H7 (cell line): ENCODE data around the gene TBCD. TPM values are rescaled to one million over a fixed set of nuclear protein-coding genes. Genes with fewer than 3 reads are reported as not detected.

Source experiments
- DNase-seq: peaks from one replicate; pipeline ENCODE4 v3.0.0; 2012
- H3K27me3 ChIP-seq: 2 replicates; pipeline ENCODE4 v1.6.0; 2011; ENCODE audit warnings: mild to moderate bottlenecking, low read length; ENCODE audit not compliant: control insufficient read depth, insufficient read depth
- H3K36me3 ChIP-seq: replicated peaks from 2 replicates; pipeline ENCODE4 v1.5.1; 2011; ENCODE audit warnings: low read length; ENCODE audit not compliant: control insufficient read depth, insufficient read depth
- H3K4me3 ChIP-seq: 2 replicates; pipeline ENCODE4 v1.5.1; 2011; ENCODE audit warnings: low read depth, mild to moderate bottlenecking, control low read depth, low read length, moderate library complexity; ENCODE audit not compliant: insufficient read depth
- total RNA-seq: library from RNA; depleted of rRNA; stranded (reverse); fragments of >200 nt; shearing (Covaris generic); gene quantifications from 2 replicates; pipeline ENCODE4 v1.2.3, GENCODE V29; 2014

The TBCD gene
- total RNA-seq, 1 experiment from 2014 or later: 74.1 TPM

DNA sequence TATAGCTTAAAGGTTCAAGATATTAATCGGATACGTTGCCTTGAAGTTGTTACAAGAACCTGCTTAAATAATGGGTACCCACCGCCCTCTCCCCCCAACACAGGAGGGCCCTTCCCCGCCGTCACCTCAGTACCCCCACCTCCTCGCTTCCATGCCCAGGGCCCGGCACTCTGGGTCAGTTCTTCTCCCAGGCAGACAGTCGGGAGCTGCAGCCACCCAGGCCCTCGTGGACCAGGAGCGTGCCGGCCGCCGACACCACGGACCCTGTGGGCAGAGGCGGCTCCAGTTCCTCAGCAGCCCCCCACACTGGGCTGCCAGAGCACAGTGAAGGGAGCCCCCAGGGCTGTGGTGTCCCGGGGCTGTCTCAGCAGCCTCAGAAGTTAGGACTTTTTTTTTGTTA lies 168.8 kb downstream of the TBCD start:
- Histone ChIP-seq H3K27me3 (no peaks in the 10 kb centered on the region), H3K36me3 (peaks cover 10% of the 10 kb centered on the region), H3K4me3 (no peak overlapping the region)
- no peak for DNase-seq

DNA sequence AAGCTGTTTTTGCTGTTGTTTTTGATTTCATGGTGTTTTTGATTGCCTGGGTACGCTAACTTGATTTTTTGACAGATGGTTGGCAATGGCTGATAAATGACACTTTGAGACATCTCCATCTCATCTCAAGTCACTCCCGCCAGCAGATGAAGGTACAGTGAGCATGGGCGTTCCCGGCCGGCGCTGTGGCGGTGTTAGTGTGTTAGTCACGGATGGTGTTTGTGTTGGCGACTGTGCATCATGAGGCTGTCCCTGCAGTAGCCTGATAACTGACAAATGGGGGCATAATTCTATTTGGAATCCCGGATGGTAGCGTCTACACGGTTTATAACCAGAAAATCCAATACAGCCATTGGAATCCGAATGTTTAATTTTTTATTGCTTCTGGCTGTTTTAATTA lies 169.6 kb downstream of the TBCD start:
- Histone ChIP-seq H3K4me3 (no peak overlapping the region), H3K36me3 (peaks cover 13% of the 10 kb centered on the region), H3K27me3 (no peaks in the 10 kb centered on the region)
- no peak for DNase-seq

DNA sequence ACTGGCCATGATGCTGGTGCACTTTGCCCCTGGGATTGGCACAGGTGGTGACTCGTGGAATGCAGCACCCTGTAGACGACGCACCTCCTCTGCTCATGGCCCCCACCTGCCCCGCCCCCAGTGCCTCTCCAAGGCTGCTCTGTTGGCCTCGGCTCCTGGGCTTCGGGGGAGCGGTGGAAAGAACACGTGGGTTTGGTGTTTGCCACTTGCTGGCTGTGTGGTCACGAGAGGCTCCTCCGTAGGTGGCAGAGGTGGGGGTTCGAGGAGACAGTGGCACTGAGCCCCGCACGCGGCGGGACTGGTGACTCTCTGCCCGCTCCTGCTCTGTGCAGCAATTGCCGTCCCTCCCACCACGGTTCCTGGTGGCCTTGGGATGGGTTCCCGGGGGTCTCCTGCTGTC lies 170.8 kb downstream of the TBCD start:
- no peak for DNase-seq
- peaks cover 22% of the 10 kb centered on the region for H3K36me3 ChIP-seq
- H3K27me3 ChIP-seq: no peaks in the 10 kb centered on the region
- H3K4me3 ChIP-seq: no peak overlapping the region

DNA sequence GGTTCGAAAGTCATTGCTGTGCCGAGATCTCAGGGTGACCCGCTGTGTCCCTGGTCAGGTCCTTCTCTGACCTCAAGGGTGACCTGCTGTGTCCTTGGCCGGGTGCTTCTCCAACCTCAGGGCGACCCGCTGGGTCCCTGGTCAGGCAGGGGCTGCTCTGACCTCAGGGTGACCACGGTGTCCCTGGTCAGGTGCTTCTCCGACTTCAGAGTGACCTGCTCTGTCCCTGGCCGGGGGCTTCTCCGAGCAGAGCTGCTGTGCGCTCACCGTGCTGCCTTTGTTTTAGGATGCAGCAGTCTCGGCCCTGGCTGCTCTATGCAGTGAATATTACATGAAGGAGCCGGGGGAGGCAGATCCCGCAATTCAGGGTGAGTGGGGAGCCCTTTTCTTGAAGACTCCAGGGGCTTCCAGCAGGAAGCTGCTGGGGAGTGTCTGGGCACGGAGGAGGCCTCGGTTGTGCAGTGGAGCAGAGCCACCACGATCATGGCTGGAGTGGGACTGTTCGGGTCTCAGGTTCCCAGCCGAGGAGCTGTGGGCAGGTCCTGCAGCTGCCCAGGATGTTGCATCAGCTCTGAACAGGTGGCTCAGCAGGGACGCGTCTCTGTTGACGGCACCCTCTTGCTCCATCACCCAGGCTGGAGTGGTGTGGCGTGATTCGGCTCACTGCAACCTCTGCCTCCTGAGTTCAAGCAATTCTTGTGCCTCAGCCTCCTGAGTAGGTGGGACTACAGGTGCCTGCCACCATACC lies 171.7 kb downstream of the TBCD start:
- no peak for DNase-seq
- Histone ChIP-seq H3K36me3 (peaks cover 24% of the 10 kb centered on the region), H3K27me3 (no peaks in the 10 kb centered on the region), H3K4me3 (no peak overlapping the region)

DNA sequence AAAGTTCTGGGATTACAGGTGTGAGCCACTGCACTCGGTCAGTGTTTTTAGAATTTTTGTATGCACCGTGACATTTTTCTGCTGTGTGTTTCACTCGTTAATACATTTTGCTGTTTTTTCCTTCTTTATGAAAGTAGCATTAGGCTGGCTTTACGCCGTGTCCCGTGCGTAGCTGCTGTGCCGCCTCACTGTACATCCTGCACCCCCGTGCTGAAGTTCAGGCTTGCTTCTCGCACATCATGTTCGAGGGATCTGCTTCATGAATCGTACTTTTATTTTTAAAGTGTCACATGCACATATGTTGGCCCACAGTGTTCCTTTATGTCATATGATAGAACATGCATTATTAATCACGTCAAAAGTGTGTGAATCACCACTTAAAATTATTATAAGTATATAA lies 172.3 kb downstream of the TBCD start:
- Histone ChIP-seq H3K27me3 (no peaks in the 10 kb centered on the region), H3K4me3 (no peak overlapping the region), H3K36me3 (peaks cover 27% of the 10 kb centered on the region)
- DNase-seq: no peak

DNA sequence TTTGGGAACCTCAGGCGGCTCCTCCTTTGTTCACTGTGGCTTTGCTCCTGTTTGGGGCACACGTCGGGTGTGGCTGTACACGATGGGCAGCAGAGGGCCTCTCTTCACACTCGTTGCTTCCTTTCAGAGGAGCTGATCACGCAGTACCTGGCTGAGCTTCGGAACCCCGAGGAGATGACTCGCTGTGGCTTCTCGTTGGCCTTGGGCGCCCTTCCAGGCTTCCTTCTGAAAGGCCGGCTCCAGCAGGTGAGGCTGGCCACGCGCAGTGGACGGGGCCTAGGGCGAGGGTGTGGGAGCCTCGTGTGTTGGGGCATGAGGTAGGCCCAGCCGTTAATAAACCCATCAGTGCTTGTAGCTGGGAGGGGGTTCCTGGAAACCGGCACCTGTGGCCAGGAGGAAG lies 172.9 kb downstream of the TBCD start:
- DNase-seq: no peak
- peaks cover 28% of the 10 kb centered on the region for H3K36me3 ChIP-seq
- H3K27me3 ChIP-seq: no peaks in the 10 kb centered on the region

DNA sequence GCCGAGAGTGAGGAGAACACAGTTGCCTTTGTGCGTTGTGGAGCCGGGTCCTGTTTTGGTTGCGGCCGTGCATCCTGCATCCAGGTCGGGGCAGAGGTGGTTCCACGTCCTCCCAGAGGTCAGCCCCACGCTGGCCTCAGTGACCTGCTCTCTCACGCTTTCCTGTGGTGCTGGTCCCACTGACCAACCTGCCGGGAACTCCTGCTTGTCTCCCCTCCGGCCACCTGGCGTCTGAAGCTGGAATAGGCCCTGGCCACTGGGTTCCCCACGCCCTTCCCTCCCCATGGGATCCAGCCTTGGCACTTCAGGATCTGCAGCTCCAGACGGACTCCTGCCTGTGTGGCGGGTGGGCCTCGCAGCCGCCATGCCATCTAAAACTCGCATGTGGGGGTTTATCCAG lies 173.5 kb downstream of the TBCD start:
- H3K4me3 ChIP-seq: no peak overlapping the region
- peaks cover 30% of the 10 kb centered on the region for H3K36me3 ChIP-seq
- H3K27me3 ChIP-seq: no peaks in the 10 kb centered on the region
- DNase-seq: no peak

More for the DNA sequence above, 172.9 kb downstream of the TBCD start:
- H3K4me3 ChIP-seq: no peak overlapping the region

DNA sequence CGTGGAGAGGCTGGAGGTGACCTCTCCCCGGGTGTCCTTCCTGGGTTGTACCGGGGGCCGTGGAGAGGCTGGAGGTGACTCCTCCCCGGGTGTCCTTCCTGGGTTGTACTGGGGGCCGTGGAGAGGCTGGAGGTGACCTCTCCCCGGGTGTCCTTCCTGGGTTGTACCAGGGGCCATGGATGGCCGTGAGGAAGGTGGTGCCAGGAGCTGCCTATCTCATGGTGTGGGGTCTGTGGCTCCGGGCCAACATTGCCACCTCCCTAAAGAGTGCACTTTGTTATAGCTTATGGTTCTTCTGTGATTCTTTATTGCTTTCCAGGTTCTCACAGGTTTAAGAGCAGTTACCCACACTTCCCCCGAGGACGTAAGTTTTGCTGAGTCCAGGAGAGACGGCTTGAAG lies 174.2 kb downstream of the TBCD start:
- Histone ChIP-seq H3K36me3 (peaks cover 36% of the 10 kb centered on the region), H3K27me3 (no peaks in the 10 kb centered on the region), H3K4me3 (no peak overlapping the region)
- DNase-seq: no peak

DNA sequence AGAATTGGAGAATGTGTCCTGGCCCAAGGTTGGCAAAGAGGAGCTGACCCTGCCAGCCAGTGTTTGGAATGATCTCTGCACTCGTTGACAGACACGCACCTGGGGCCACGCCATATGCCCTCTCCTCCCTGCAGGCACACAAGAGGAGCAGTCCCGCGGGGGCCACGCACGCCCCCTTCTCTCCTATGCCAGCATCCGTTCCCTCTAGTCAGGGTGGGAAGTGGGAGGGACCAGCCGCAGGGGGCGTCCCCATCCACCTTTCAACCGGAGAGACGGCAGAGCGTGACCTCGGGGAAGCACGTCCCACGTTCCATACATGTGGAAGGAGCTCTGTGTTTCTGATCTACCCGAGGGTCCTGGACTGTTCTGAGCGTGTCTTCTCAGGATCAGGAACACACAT lies 174.9 kb downstream of the TBCD start:
- no peak overlapping the region for H3K4me3 ChIP-seq
- peaks cover 35% of the 10 kb centered on the region for H3K36me3 ChIP-seq
- no peaks in the 10 kb centered on the region for H3K27me3 ChIP-seq
- no peak for DNase-seq

DNA sequence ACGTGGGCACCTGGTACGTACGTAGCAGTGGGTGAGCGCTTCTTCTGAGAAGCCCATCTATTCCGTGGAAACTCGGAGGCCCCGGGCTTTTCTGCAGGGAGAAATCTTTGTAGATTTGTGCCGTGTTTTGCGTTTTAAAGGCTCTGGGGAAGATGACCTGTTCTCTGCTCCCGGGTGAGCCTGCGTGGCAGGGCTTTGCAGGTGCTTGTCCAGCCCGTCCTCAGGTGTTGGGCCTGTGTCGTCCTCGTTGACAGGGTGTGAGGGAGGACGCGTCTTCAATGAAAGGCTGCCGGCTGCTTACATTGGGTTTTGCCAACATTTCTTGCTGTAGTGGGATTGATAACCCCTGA lies 175.4 kb downstream of the TBCD start:
- Histone ChIP-seq H3K27me3 (no peaks in the 10 kb centered on the region), H3K36me3 (peaks cover 34% of the 10 kb centered on the region), H3K4me3 (no peak overlapping the region)
- no peak for DNase-seq

DNA sequence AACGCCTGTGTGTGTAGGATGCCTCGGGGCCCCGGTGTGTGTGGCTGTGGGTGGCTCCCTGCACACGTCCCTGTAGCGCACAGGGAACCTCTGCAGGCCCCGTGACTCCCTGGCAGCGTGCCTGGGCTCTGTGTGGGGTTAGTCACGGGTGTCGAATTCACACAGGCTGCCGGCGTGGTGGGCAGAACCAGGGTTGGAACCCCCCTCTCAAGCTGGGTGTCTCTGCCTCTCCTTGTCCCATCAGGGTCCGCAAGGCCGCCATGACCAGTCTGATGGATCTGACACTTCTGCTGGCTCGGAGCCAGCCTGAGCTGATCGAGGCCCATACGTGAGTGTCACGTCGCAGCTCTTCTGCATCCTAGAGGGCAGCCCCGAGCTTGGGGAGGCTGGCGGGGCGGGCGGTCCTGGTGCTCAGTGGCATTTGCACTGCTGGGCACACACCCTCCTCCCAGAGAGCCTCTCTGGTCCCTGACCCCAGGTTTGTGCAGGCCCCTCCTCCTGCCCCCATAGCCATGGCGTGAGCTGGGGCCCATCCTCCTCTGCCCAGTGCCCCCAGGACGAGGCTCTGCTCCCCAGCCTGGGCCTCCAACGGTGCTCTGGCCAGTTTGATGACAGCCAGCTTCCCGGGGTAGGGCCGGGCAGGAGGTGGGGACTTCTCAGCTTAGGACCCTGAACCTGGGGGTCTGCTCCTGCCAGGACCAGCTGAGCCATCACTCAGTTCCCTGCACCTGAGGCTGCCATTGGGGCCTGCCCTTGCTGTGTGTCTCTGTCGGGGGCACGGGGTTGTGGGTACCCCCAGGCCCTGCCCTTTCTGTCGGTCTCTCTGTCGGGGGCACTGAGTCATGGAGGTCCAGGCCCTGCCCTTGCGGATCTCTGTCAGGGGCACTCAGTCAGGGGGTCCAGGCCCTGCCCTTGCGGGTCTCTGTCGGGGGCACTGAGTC lies 176.1 kb downstream of the TBCD start:
- H3K27me3 ChIP-seq: no peaks in the 10 kb centered on the region
- peaks cover 34% of the 10 kb centered on the region for H3K36me3 ChIP-seq
- no peak overlapping the region for H3K4me3 ChIP-seq
- no peak for DNase-seq

DNA sequence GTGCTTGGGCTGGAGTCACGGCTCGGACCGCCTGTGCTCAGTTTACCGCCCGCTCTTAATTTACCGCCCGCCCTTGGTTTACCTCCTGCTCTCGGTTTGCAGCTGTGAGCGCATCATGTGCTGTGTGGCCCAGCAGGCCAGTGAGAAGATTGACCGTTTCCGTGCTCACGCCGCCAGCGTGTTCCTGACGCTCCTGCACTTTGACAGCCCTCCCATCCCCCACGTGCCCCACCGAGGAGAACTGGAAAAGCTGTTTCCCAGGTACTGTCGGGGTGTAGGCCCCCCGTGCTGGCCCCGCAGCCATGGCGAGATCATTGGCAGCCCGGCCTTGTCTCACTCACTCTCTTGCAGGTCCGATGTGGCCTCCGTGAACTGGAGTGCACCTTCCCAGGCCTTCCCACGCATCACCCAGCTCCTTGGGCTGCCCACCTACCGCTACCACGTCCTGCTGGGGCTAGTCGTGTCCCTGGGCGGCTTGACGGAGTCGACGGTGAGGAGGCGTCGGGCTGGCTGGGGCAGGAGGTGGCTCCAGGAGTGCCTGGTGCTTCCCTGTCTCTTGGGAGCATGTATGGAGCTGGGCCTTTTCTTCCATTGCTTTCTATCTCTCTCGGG lies 177.3 kb downstream of the TBCD start:
- no peak for DNase-seq

DNA sequence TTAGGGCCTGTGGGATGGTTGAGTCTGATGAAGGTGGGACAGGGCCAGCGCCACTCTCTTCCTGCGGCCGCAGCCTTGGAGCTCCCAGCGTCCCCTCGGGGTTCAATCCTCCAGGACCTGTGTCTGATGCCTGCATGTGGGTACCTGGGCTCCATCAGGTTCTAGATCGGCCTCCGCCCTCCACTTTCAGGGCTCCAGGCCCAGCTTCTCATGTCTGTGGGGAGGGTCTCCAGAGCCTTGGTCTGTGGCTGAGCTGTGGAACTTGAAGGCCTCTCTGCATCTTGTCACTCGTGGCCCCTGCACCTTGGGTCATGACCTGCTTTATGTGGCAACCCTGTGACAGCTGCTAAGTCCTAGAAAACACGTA lies 177.8 kb downstream of the TBCD start:
- no peak overlapping the region for H3K4me3 ChIP-seq
- no peak for DNase-seq
- peaks cover 34% of the 10 kb centered on the region for H3K36me3 ChIP-seq
- H3K27me3 ChIP-seq: no peaks in the 10 kb centered on the region

More for the DNA sequence above, 177.3 kb downstream of the TBCD start:
- Histone ChIP-seq H3K27me3 (no peaks in the 10 kb centered on the region), H3K36me3 (peaks cover 35% of the 10 kb centered on the region), H3K4me3 (no peak overlapping the region)

DNA sequence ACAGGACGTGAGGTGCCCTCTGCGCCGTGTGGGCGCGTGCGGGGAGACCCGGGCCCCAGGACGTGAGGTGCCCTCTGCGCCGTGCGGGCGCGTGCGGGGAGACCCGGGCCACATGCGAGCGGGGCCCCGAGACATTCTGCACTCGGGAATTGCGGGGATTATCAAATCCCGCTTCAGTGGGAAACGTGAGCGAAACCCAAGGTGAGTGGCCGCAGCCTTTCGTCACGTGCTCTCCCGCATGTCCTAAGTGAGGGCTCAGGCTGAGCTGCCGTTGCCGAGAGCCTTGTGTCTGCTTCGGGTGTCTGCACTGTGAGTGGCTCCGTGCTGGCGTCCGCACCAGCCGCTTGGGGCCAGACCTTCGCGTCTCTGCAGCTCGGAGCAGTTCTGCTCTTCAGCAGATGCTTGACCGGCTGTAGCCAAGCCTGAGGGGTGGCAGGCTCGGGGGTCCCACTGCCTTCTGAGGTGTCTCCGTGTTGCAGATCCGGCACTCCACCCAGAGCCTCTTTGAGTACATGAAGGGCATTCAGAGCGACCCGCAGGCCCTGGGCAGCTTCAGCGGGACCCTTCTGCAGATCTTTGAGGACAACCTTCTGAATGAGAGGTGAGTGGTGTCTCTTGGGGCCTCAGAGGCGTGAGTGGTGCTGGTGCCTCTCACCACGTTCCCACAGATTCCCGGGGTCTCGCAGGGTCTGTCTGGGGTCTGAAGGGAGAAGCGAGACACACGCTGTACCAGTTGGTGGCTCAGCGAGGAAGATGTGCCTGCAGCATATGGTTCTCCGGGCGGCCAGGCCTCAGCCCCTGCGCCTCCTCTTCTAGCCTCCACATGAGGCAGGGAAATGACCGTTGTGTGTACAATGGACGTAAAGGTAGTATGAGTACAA lies 178.4 kb downstream of the TBCD start:
- no peaks in the 10 kb centered on the region for H3K27me3 ChIP-seq
- DNase-seq: no peak
- peaks cover 30% of the 10 kb centered on the region for H3K36me3 ChIP-seq
- H3K4me3 ChIP-seq: no peak overlapping the region
